ENCODE data around the gene DOCK6. TPM values are rescaled to one million over a fixed set of nuclear protein-coding genes. Genes with fewer than 3 reads are reported as not detected.

The DOCK6 gene
- total and polyA plus RNA-seq, 12 donors: 27.6 to 73.3 (median 40.2) TPM

- TF ChIP-seq CTCF (IDR thresholded peaks at IDR 0.05): no peak
- 80 to 88% methylated on average over 20 of the region's 20 CpGs for WGBS, 2 donors
- peak overlapping the region; percentile 81 to 94 (median 85) for H3K27ac ChIP-seq
- intact Hi-C loops (cut with DNase I): loop anchor here in 8 of 10 donors (1.0 to 10.0 kb wide), 6 partner anchors 60 to 168 kb away; no protein-coding TSS in a partner anchor
- no peaks in the 10 kb centered on the region for H3K27me3 ChIP-seq
- DNase-seq (no peak), ATAC-seq (peak in 5 of 8 donors; percentile 0 to 2 (median 0))
- H3K4me3 ChIP-seq: no peak overlapping the region
- H3K9me3 ChIP-seq: no peaks in the 10 kb centered on the region
- H3K4me1 ChIP-seq: peaks cover 13 to 50% (median 35%) of the 10 kb centered on the region in 9 donors
- peaks cover 0 to 95% (median 23%) of the 10 kb centered on the region in 9 donors for H3K36me3 ChIP-seq
These were observed 59.7 kb downstream of the DOCK6 start for GRCh38 chr19:11202488-11203193.

- Histone ChIP-seq H3K4me3 (no peak overlapping the region), H3K36me3 (peaks cover 0 to 87% (median 17%) of the 10 kb centered on the region in 9 donors), H3K27me3 (peaks cover 0 to 1% (median 0%) of the 10 kb centered on the region in 7 donors), H3K9me3 (no peaks in the 10 kb centered on the region), H3K27ac (peak overlapping the region in 9 of 10 donors; percentile 81 to 94 (median 85)), H3K4me1 (peaks cover 13 to 51% (median 35%) of the 10 kb centered on the region in 9 donors)
- WGBS, 2 donors: 95 to 96% methylated on average over 24 of the region's 24 CpGs
- intact Hi-C loops (cut with DNase I): loop anchor here in 7 of 10 donors (5.0 to 10.0 kb wide), 3 partner anchors 64 to 167 kb away; no protein-coding TSS in a partner anchor
- ATAC-seq: no peak
- no peak for TF ChIP-seq CTCF (IDR thresholded peaks at IDR 0.05)
- no peak for DNase-seq
These were observed 60.5 kb downstream of the DOCK6 start for GRCh38 chr19:11201791-11202190.

GRCh38 chr19:11200931-11201330, 61.4 kb downstream of the DOCK6 start:
- Histone ChIP-seq H3K4me1 (peaks cover 13 to 59% (median 41%) of the 10 kb centered on the region in 9 donors), H3K4me3 (no peak overlapping the region)

More at GRCh38 chr19:11200931-11201330, 61.4 kb downstream of the DOCK6 start:
- Histone ChIP-seq H3K27me3 (peaks cover 0 to 7% (median 0%) of the 10 kb centered on the region in 7 donors), H3K27ac (peak overlapping the region in 5 of 10 donors; percentile 15 to 91 (median 85)), H3K9me3 (no peaks in the 10 kb centered on the region), H3K36me3 (peaks cover 0 to 78% (median 12%) of the 10 kb centered on the region in 9 donors)
- ATAC-seq: no peak
- intact Hi-C loops (cut with DNase I): loop anchor here in 7 of 10 donors (5.0 to 10.0 kb wide), 3 partner anchors 64 to 166 kb away; no protein-coding TSS in a partner anchor
- no peak for DNase-seq
- no peak for TF ChIP-seq CTCF (IDR thresholded peaks at IDR 0.05)
- WGBS, 2 donors: 85 to 87% methylated on average over 9 of the region's 9 CpGs
